Measurements from ENCODE around the gene PLXNC1. TPM values are rescaled to one million over a fixed set of nuclear protein-coding genes. Genes with fewer than 3 reads are reported as not detected.

Gene PLXNC1
- total and polyA plus RNA-seq, 2 of the 8 experiments (the other 6 are each of a cell fraction or from before 2014, with no cell fraction given), result 0.83 to 2.0 TPM

DNA sequence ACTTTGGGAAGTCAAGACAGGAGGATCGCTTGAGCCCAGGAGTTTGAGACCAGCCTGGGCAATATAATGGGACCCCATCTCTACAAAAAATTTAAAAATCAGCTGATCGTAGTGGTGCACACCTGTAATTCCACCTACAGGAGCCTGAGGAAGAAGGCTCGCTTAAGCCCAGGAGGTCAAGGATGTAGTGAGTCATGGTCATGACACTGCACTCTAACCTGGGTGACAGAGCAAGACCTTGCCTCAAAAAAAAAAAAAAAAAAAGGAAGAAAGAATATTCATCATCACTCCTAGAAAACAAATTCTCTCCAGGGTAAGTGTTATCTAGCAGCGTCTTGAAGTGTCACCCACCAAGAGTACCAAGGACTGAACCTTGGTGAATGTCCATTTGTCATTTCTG lies 34.2 kb upstream of the PLXNC1 start (continued):
- TF ChIP-seq SAP30 (IDR thresholded peaks at IDR 0.05; ENCODE audit: insufficient read depth, insufficient replicate concordance, low read length) (no peak), CHD2 (IDR thresholded peaks at IDR 0.05; ENCODE audit: low read length) (no peak), HDAC6 (IDR thresholded peaks at IDR 0.05; ENCODE audit: low read depth, low read length) (no peak), POLR2AphosphoS5 (IDR thresholded peaks at IDR 0.05; ENCODE audit: low read depth, low read length) (no peak), CREB1 (IDR thresholded peaks at IDR 0.05) (no peak), PHF8 (conservative IDR thresholded peaks at IDR 0.05; ENCODE audit: low read depth, low read length) (no peak), NANOG (IDR thresholded peaks at IDR 0.05; ENCODE audit: insufficient read depth, low read depth, low read length, poor library complexity, severe bottlenecking) (no peak), TBP (IDR thresholded peaks at IDR 0.05; ENCODE audit: low read depth, low read length) (no peak)
